ENCODE results near the gene CCL4. TPM values are rescaled to one million over a fixed set of nuclear protein-coding genes. Genes with fewer than 3 reads are reported as not detected.
"Not testable (repeated sequence)": the region's sequence is repeated elsewhere in the genome, so short reads cannot be mapped to it uniquely, and the experiment has no call there.

CCL4 gene
- total RNA-seq, 4 donors from 2014 or later = 1.0 to 2.5 (median 1.5) TPM

GRCh38 chr17:36104701-36105181 lies 1.1 kb downstream of the CCL4 start:
- Histone ChIP-seq H3K4me3 (no peak overlapping the region), H3K27me3 (no peaks in the 10 kb centered on the region), H3K27ac (no peak overlapping the region), H3K4me1 (no peaks in the 10 kb centered on the region), H3K36me3 (no peaks in the 10 kb centered on the region), H3K9me3 (no peaks in the 10 kb centered on the region)
- intact Hi-C loops (cut with DNase I; ENCODE audit: low total_unique reads) = no loop called here
- TF ChIP-seq POLR2A (IDR thresholded peaks at IDR 0.05) = no peak
- no peak for TF ChIP-seq CTCF (IDR thresholded peaks at IDR 0.05)
- no peak for DNase-seq

GRCh38 chr17:36105781-36106492 lies 2.3 kb downstream of the CCL4 start:
- intact Hi-C loops (cut with DNase I; ENCODE audit: low total_unique reads) = no loop called here
- no peak overlapping the region for H3K4me3 ChIP-seq
- TF ChIP-seq POLR2A (IDR thresholded peaks at IDR 0.05) = no peak
- TF ChIP-seq CTCF (IDR thresholded peaks at IDR 0.05) = no peak

GRCh38 chr17:36106493-36106835 lies 2.8 kb downstream of the CCL4 start:
- DNase-seq = no peak
- TF ChIP-seq CTCF (IDR thresholded peaks at IDR 0.05) (no peak), POLR2A (IDR thresholded peaks at IDR 0.05) (no peak)
- no peak overlapping the region for H3K27ac ChIP-seq
- H3K27me3 ChIP-seq = no peaks in the 10 kb centered on the region
- no peaks in the 10 kb centered on the region for H3K4me1 ChIP-seq
- H3K4me3 ChIP-seq = no peak overlapping the region
- H3K36me3 ChIP-seq = no peaks in the 10 kb centered on the region
- intact Hi-C loops (cut with DNase I; ENCODE audit: low total_unique reads) = no loop called here
- no peaks in the 10 kb centered on the region for H3K9me3 ChIP-seq

More at GRCh38 chr17:36105781-36106492, 2.3 kb downstream of the CCL4 start:
- no peak for DNase-seq
- H3K4me1 ChIP-seq = no peaks in the 10 kb centered on the region
- H3K36me3 ChIP-seq = no peaks in the 10 kb centered on the region
- no peak overlapping the region for H3K27ac ChIP-seq
- no peaks in the 10 kb centered on the region for H3K9me3 ChIP-seq
- H3K27me3 ChIP-seq = no peaks in the 10 kb centered on the region

GRCh38 chr17:36107660-36108059 lies 4.0 kb downstream of the CCL4 start:
- H3K27me3 ChIP-seq = no peaks in the 10 kb centered on the region
- no peak for TF ChIP-seq POLR2A (IDR thresholded peaks at IDR 0.05)
- TF ChIP-seq CTCF (IDR thresholded peaks at IDR 0.05) = no peak
- no peak for DNase-seq
- no peaks in the 10 kb centered on the region for H3K36me3 ChIP-seq
- no peak overlapping the region for H3K27ac ChIP-seq
- no peak overlapping the region for H3K4me3 ChIP-seq
- H3K4me1 ChIP-seq = no peaks in the 10 kb centered on the region
- no peaks in the 10 kb centered on the region for H3K9me3 ChIP-seq
- intact Hi-C loops (cut with DNase I; ENCODE audit: low total_unique reads) = no loop called here

- H3K36me3 ChIP-seq; intact Hi-C loops (cut with DNase I; ENCODE audit: low total_unique reads); H3K4me3 ChIP-seq: not testable (repeated sequence)
Observed at GRCh38 chr17:36108265-36108664, 4.6 kb downstream of the CCL4 start.

More at GRCh38 chr17:36108265-36108664, 4.6 kb downstream of the CCL4 start:
- not testable (repeated sequence) for H3K27ac ChIP-seq, H3K4me1 ChIP-seq, H3K27me3 ChIP-seq, DNase-seq, H3K9me3 ChIP-seq

All from uterus (tissue), 4 donors.